SK-N-SH treated with all-trans-retinoic acid at 6 μM for 48 hours (cell line): Measurements from ENCODE around the gene TIAM2.

Experiments
- ARNTL ChIP-seq: fragments of 450-650 bp; formaldehyde crosslinking; IDR thresholded peaks from 2 replicates; pipeline ENCODE4 v1.5.0; 2020; ENCODE audit warnings: low read depth, mild to moderate bottlenecking, moderate library complexity, borderline replicate concordance
- BACH2 ChIP-seq: fragments of 250-450 bp; sonication (Bioruptor Pico); IDR thresholded peaks from 2 replicates; pipeline ENCODE4 v1.9.0; 2021; ENCODE audit warnings: mild to moderate bottlenecking, borderline replicate concordance
- ESRRG ChIP-seq: fragments of 250-450 bp; sonication (Bioruptor Pico); IDR thresholded peaks from 2 replicates; pipeline ENCODE4 v1.6.1; 2021; ENCODE audit warnings: mild to moderate bottlenecking
- OSR1 ChIP-seq: fragments of 250-450 bp; sonication (Bioruptor Pico); IDR thresholded peaks from 2 replicates; pipeline ENCODE4 v1.8.0; 2022; ENCODE audit warnings: moderate library complexity, mild to moderate bottlenecking, inconsistent platforms
- RARB ChIP-seq: fragments of 250-450 bp; sonication (Bioruptor Pico); IDR thresholded peaks from 2 replicates; pipeline ENCODE4 v1.8.0; 2021; ENCODE audit warnings: mild to moderate bottlenecking, moderate library complexity
- TOX ChIP-seq: fragments of 250-450 bp; sonication (Bioruptor Pico); IDR thresholded peaks from 2 replicates; pipeline ENCODE4 v1.8.0; 2021; ENCODE audit warnings: mild to moderate bottlenecking, moderate library complexity, borderline replicate concordance
- ZC3H10 ChIP-seq: fragments of 250-450 bp; sonication (Bioruptor Pico); IDR thresholded peaks from 2 replicates; pipeline ENCODE4 v1.5.1; 2021; ENCODE audit warnings: mild to moderate bottlenecking, moderate library complexity
- ZFP3 ChIP-seq: fragments of 250-450 bp; sonication (Bioruptor Pico); IDR thresholded peaks from 2 replicates; pipeline ENCODE4 v1.5.0; 2020; ENCODE audit warnings: mild to moderate bottlenecking, moderate library complexity
- ZNF8 ChIP-seq: fragments of 450-650 bp; formaldehyde crosslinking; IDR thresholded peaks from 2 replicates; pipeline ENCODE4 v1.5.0; 2020; ENCODE audit warnings: mild to moderate bottlenecking, moderate library complexity
- TF ChIP-seq, protein P1 (sequence below): fragments of 250-450 bp; sonication (Bioruptor Pico); IDR thresholded peaks from 2 replicates; pipeline ENCODE4 v1.5.1; 2020; ENCODE audit warnings: low read depth, mild to moderate bottlenecking, moderate library complexity
- TF ChIP-seq, protein P2 (sequence below): fragments of 250-450 bp; sonication (Bioruptor Pico); IDR thresholded peaks from 2 replicates; pipeline ENCODE4 v1.8.0; 2020; ENCODE audit warnings: mild to moderate bottlenecking, moderate library complexity, borderline replicate concordance
- TF ChIP-seq, protein P3 (sequence below): fragments of 250-450 bp; sonication (Bioruptor Pico); IDR thresholded peaks from 2 replicates; pipeline ENCODE4 v1.8.0; 2021; ENCODE audit warnings: low read depth, mild to moderate bottlenecking, moderate library complexity, borderline replicate concordance

DNA sequence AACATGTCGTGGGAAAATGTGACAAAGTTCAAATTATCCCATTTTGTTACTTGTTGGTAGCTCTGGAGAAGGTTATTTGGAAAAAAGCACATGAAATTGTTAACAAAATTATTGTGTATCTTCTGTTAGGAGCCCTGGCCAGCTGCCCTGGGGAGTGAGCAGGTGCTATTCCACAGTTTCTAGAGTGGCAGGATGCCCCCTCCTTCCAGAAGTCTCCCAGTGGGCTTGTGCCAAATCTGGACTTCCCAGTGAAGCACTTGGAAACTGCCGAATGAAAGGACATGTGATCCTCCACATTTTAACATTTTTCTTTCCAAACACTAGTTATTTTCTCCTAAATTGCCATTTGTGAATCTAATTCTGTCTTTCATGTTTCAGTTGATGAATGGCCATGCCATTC is 201.8 kb downstream of the TIAM2 start:
- TF ChIP-seq, protein P1, sequence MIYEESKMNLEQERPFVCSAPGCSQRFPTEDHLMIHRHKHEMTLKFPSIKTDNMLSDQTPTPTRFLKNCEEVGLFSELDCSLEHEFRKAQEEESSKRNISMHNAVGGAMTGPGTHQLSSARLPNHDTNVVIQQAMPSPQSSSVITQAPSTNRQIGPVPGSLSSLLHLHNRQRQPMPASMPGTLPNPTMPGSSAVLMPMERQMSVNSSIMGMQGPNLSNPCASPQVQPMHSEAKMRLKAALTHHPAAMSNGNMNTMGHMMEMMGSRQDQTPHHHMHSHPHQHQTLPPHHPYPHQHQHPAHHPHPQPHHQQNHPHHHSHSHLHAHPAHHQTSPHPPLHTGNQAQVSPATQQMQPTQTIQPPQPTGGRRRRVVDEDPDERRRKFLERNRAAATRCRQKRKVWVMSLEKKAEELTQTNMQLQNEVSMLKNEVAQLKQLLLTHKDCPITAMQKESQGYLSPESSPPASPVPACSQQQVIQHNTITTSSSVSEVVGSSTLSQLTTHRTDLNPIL (CRISPR knock-in tag), result no peak
- TF ChIP-seq, protein P2, sequence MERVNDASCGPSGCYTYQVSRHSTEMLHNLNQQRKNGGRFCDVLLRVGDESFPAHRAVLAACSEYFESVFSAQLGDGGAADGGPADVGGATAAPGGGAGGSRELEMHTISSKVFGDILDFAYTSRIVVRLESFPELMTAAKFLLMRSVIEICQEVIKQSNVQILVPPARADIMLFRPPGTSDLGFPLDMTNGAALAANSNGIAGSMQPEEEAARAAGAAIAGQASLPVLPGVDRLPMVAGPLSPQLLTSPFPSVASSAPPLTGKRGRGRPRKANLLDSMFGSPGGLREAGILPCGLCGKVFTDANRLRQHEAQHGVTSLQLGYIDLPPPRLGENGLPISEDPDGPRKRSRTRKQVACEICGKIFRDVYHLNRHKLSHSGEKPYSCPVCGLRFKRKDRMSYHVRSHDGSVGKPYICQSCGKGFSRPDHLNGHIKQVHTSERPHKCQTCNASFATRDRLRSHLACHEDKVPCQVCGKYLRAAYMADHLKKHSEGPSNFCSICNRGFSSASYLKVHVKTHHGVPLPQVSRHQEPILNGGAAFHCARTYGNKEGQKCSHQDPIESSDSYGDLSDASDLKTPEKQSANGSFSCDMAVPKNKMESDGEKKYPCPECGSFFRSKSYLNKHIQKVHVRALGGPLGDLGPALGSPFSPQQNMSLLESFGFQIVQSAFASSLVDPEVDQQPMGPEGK (CRISPR knock-in tag), result no peak
- TF ChIP-seq OSR1 (CRISPR knock-in tag) (no peak), TOX (CRISPR knock-in tag) (no peak), ZFP3 (CRISPR knock-in tag) (no peak), ZNF8 (CRISPR knock-in tag) (no peak), BACH2 (CRISPR knock-in tag) (no peak), ZC3H10 (CRISPR knock-in tag) (no peak), ESRRG (CRISPR knock-in tag) (no peak), ARNTL (CRISPR knock-in tag) (no peak), RARB (CRISPR knock-in tag) (no peak)
- TF ChIP-seq, protein P3, sequence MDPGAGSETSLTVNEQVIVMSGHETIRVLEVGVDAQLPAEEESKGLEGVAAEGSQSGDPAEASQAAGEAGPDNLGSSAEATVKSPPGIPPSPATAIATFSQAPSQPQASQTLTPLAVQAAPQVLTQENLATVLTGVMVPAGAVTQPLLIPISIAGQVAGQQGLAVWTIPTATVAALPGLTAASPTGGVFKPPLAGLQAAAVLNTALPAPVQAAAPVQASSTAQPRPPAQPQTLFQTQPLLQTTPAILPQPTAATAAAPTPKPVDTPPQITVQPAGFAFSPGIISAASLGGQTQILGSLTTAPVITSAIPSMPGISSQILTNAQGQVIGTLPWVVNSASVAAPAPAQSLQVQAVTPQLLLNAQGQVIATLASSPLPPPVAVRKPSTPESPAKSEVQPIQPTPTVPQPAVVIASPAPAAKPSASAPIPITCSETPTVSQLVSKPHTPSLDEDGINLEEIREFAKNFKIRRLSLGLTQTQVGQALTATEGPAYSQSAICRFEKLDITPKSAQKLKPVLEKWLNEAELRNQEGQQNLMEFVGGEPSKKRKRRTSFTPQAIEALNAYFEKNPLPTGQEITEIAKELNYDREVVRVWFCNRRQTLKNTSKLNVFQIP (CRISPR knock-in tag), result no peak
